22Rv1 (cell line): ENCODE data around the gene OCA2.
"Not testable (repeated sequence)": the region's sequence is repeated elsewhere in the genome, so short reads cannot be mapped to it uniquely, and the experiment has no call there.

Experiments used
- CTCF ChIP-seq: fragments of 450-650 bp; IDR thresholded peaks from 2 replicates; pipeline ENCODE4 v1.5.1; 2017; ENCODE audit warnings: mild to moderate bottlenecking
- ZFX ChIP-seq: fragments of 450-650 bp; IDR thresholded peaks from 2 replicates; pipeline ENCODE4 v1.6.1; 2017; ENCODE audit warnings: antibody characterized with exemption, borderline replicate concordance

DNA sequence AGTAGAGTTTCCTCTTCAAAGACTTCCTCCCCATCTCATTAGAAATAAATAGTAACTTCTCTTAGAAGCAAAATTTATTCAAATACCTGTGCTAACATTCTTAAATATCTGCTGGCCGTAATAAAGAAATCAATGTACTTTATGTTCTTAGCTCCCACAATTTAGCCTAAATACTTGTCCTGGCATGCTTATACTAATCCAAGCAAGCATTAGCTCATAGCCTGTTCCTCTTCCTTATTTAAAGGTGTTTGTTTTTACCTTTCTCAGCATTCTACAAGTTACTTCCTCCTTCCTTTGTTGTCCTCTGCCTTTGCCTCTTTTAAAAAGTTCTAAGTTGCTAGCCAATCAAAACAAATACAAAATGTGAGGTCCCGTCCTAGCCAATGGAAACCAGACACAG lies 90.9 kb downstream of the OCA2 start:
- not testable (repeated sequence) for TF ChIP-seq CTCF, ZFX
